Stomach smooth muscle (tissue), 2 donors: ENCODE results near the gene ATP6V0C.
A peak's percentile ranks its signal among the peaks of the same experiment; 100 is the strongest.

Experiments used
- H3K27ac ChIP-seq: one replicate; pipeline ENCODE4 v1.7.0; 2013; ENCODE audit warnings: mild to moderate bottlenecking, low read length, inconsistent platforms
- H3K27me3 ChIP-seq, 2 donors: one replicate each; pipeline ENCODE4 v1.7.0; 2013; ENCODE audit warnings: low read length in 2 of 2; ENCODE audit not compliant: insufficient read depth in 2 of 2, control insufficient read depth in 1 of 2
- H3K36me3 ChIP-seq, 2 donors: one replicate each; pipeline ENCODE4 v1.7.0; 2013; ENCODE audit warnings: low read length in 2 of 2; ENCODE audit not compliant: control insufficient read depth in 2 of 2, insufficient read depth in 2 of 2
- H3K4me1 ChIP-seq: one replicate; pipeline ENCODE4 v1.7.0; 2013; ENCODE audit warnings: low read length; ENCODE audit not compliant: control insufficient read depth, insufficient read depth
- H3K4me3 ChIP-seq, 2 donors: one replicate each; pipeline ENCODE4 v1.7.0; 2013; ENCODE audit warnings: low read length in 2 of 2
- H3K9ac ChIP-seq, 2 donors: one replicate each; pipeline ENCODE4 v1.7.0; 2013; ENCODE audit warnings: low read length in 2 of 2, mild to moderate bottlenecking in 1 of 2
- H3K9me3 ChIP-seq, 2 donors: one replicate each; pipeline ENCODE4 v1.7.0; 2013; ENCODE audit warnings: low read length in 2 of 2; ENCODE audit not compliant: control insufficient read depth in 2 of 2
- donor health status: healthy.
- donor health status: Pancreatic carcinoma.

The ATP6V0C gene

DNA sequence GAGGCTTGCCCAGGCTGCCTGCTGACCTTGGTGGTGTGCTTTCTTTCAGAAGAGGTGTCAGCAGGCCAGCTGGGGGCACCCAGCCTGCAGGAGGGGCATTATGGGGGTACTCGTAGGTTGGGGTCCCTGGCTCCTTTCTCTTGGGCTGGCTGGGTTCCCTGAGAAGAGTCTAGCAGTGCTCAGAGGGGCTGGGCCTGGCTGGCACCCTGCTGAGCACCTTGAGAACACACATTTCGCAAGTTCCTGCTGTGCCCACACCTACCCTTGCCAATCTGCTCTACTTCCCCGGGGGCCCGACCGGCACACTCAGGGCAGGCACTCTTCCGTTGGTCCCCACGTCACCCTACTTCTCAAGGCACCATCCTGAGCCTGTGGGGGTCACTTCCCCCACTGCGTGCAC is 12.4 kb downstream of the ATP6V0C start:
- Histone ChIP-seq H3K4me3 (no peak overlapping the region), H3K4me1 (peaks cover 7% of the 10 kb centered on the region), H3K36me3 (peaks cover 20 to 35% of the 10 kb centered on the region in 2 donors), H3K27ac (no peak overlapping the region), H3K9ac (no peak overlapping the region), H3K9me3 (no peaks in the 10 kb centered on the region), H3K27me3 (no peaks in the 10 kb centered on the region)

DNA sequence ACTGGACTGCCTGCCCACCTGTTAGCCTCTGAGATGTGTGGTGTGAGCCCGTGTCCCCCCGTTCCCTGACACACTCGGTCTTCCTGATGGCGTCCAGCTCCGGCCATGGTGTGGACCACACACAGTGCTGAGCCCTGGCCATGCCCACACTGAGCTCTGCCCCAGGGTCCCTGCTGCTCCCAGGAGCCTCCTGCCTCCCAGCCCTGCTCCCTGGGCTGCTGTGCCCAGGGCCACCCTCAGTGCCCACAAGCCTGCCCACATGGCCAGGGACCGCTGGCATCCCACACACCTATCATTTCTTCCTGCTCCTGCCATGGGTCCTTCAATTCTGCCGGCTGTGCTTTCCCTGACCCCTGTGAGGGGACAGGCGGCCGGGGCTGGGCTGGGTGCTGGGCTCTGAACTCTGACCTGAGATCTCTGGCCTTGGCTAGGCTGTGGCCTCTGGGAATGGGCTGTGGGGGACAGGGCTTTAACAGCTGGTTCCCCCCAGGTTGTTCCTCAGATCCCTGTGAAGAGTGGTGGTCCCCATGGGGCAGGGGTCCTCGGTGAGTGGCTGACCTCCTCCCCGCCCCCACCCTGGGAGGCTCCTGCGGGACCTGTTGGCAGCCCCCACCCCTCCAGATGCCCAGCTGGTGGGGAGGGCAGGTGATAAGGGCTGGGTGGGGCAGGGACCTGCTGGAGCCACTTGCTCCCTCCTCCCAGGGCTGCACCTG is 13.5 kb downstream of the ATP6V0C start:
- no peak overlapping the region for H3K9ac ChIP-seq
- no peak overlapping the region for H3K27ac ChIP-seq
- H3K4me3 ChIP-seq: no peak overlapping the region
- H3K9me3 ChIP-seq: no peaks in the 10 kb centered on the region
- peaks cover 20 to 35% of the 10 kb centered on the region in 2 donors for H3K36me3 ChIP-seq
- H3K27me3 ChIP-seq: no peaks in the 10 kb centered on the region
- peaks cover 8% of the 10 kb centered on the region for H3K4me1 ChIP-seq

DNA sequence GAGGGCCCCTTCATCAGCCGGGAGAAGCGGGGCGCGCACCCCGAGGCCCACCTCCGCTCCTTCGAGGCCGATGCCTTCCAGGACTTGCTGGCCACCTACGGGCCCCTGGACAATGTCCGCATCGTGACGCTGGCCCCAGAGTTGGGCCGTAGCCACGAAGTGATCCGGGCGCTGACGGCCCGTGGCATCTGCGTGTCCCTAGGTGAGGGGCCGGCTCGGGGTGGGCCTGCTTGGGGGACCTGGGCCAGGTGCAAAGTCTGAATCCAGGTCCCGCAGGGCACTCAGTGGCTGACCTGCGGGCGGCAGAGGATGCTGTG is 14.0 kb downstream of the ATP6V0C start:
- no peaks in the 10 kb centered on the region for H3K27me3 ChIP-seq
- no peak overlapping the region for H3K4me3 ChIP-seq
- no peak overlapping the region for H3K9ac ChIP-seq
- peaks cover 12% of the 10 kb centered on the region for H3K4me1 ChIP-seq
- peaks cover 20 to 35% of the 10 kb centered on the region in 2 donors for H3K36me3 ChIP-seq
- H3K9me3 ChIP-seq: no peaks in the 10 kb centered on the region
- no peak overlapping the region for H3K27ac ChIP-seq

DNA sequence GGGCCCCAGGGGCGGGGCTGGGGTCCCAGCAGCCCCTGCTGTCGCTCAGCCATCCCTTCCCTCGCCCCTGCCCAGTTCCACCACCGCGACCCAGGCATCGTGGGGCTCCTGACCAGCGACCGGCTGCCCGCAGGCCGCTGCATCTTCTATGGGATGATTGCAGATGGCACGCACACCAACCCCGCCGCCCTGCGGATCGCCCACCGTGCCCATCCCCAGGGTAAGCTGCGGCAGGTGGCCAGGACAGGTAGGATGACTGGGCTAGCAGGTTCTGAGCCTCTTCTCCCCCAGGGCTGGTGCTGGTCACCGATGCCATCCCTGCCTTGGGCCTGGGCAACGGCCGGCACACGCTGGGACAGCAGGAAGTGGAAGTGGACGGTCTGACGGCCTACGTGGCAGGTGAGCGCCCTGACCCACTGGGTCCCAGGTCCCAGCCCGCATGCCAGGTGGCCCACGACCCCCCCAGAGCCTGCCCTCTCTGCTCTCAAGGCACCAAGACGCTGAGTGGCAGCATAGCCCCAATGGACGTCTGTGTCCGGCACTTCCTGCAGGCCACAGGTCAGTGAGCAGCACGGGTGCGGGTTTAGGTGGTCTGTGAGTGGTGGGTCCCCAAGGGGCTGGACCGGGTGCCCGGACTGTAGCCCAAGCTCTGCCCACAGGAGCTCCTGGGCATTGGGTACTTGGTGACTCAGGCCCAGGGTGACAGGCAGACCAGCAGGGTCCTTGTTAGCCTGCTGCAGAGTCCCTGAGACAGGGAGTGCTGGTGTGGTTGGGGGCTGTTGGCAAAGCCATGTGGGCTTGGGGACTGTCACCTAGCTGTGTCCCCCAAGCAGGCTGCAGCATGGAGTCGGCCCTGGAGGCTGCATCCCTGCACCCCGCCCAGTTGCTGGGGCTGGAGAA is 14.7 kb downstream of the ATP6V0C start:
- Histone ChIP-seq H3K4me1 (peaks cover 14% of the 10 kb centered on the region), H3K36me3 (peaks cover 19 to 32% of the 10 kb centered on the region in 2 donors)

DNA sequence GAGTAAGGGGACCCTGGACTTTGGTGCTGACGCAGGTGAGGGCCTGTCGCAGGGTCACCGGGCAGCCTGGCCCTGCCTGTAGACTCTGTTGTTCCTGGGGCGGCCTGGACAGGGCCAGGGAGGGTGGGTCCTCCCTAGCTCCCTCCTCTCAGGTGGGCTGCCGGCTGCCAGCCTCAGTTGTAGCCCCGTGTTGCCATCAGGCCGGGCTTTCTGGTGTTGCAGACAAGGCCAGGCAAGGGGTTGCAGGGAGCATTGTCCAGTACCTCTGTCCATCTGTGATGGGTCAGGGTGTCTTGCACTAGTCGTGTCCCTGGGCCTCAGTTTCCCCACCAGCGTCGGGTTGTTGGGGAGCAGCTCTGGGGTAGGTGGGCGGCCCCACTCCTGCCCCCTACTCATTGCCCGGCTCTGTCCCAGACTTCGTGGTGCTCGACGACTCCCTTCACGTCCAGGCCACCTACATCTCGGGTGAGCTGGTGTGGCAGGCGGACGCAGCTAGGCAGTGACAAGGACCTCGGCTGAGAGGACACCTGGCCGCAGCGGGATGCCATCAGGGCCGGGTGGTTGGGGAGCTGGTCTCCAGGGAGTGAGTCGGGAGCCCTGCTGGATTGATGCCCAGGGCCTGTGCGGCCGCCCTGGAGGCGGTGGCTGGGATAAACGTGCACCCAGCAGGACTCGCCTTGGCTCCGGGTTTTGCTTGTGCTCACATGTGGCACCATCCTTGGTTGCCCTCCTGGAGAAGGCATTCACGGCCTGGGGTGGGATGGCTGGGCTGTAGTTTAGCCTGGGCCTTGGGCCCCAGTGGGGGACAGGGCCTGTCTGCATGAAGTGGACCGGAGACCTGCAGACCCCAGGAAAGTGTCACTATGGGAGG is 15.5 kb downstream of the ATP6V0C start:
- H3K9me3 ChIP-seq: no peaks in the 10 kb centered on the region
- no peak overlapping the region for H3K27ac ChIP-seq
- no peak overlapping the region for H3K9ac ChIP-seq
- peaks cover 12 to 24% of the 10 kb centered on the region in 2 donors for H3K36me3 ChIP-seq
- peaks cover 14% of the 10 kb centered on the region for H3K4me1 ChIP-seq
- no peak overlapping the region for H3K4me3 ChIP-seq
- H3K27me3 ChIP-seq: no peaks in the 10 kb centered on the region

More for the DNA sequence above, 14.7 kb downstream of the ATP6V0C start:
- H3K9me3 ChIP-seq: no peaks in the 10 kb centered on the region
- H3K27ac ChIP-seq: no peak overlapping the region
- H3K27me3 ChIP-seq: no peaks in the 10 kb centered on the region
- no peak overlapping the region for H3K9ac ChIP-seq
- no peak overlapping the region for H3K4me3 ChIP-seq

DNA sequence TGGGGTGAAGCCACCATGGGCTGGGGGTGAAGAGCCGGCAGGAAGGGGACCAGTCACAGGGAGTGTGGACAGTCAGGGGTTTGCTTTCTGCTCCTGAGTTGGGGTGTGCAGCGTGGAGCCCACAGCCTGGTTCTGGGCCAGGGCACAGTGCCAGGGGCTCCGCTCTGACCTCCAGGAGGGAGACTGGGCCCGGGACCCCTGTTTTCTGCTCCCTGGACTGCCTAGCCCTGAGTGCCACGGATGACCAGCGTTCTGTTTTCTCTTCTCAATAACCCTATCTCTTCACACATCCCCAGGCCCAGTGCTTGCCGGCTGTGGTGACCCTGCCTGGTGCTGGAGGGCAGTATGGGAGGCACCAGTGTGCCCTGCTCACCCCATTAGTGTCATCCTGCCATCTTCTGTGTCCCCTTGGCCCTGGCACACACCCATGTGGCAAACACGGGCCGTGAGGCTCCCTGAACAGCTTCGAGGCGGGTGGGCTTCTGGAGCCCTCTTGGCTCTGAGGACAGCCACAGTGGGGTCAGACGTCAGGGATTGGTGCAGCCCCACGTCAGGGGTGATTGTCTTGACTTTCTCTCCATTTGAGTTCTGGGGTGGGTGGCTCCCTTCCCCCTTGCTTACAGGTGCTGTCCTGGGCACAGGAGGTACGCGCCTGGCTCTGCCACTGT is 16.3 kb downstream of the ATP6V0C start:
- Histone ChIP-seq H3K9me3 (no peaks in the 10 kb centered on the region), H3K4me3 (no peak overlapping the region), H3K27ac (no peak overlapping the region), H3K27me3 (no peaks in the 10 kb centered on the region), H3K4me1 (peaks cover 14% of the 10 kb centered on the region), H3K9ac (no peak overlapping the region), H3K36me3 (peaks cover 11 to 20% of the 10 kb centered on the region in 2 donors)

DNA sequence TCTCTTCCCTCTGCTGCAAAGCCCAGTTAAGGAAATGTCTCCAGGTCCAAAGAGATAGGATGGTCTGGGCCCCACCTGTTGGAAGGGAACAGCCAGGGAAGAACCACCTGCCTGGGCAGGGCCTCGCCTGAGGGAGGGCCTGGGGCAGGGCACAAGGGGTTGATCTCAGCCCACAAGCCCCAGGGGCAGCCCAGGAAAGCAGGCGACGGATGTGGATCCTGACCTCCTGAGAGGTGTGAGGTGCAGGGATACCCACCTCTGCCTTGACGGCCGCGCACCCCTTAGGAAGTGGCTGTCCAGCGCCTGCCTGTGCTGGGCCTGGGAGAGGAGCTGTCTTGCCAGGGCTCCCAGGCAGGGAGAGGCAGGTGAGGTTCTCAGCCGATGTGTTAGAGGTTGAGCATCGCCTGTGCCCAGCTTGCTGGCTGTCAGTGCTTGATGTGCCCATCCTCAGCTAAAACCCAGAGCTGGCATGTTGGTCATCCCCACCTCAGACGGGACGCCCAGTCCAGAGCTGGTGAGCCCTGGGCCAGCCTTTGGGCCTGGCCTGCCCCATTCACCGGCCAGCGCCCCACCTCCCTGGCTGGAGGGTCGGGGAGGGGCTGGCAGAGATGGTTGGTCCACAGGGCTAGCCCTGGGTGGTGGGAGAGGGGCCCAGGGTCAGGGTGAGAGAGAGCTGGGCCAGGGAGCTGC is 17.0 kb downstream of the ATP6V0C start:
- Histone ChIP-seq H3K36me3 (peaks cover 11 to 20% of the 10 kb centered on the region in 2 donors), H3K27ac (peak overlapping the region; percentile 97), H3K9me3 (no peaks in the 10 kb centered on the region), H3K4me3 (peak overlapping the region in 1 of 2 donors; percentile 47), H3K9ac (peak overlapping the region; percentile 72 to 74), H3K4me1 (peaks cover 17% of the 10 kb centered on the region), H3K27me3 (no peaks in the 10 kb centered on the region)

DNA sequence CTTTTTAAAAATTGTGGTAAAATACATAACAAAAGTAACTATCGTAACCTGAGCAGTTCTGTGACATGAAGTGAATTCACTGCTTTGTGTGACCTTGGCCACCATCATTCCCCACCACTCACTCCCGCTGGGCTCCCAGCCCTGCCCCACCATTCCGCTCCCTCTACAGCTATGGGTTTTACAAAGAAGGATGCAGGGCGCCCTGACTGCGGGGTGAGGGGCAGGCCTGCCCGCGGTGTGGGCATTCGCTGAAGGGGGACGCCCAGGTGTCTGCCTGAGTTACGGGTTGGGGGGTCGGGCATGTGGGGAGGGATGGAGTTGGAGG is 17.6 kb downstream of the ATP6V0C start, which contains the start of gene CEMP1:
Gene CEMP1, minus strand, starts transcription at position 38 of the 325 bp plus-strand sequence. CDS start 335 bp downstream, outside the sequence.
- H3K27ac ChIP-seq: peak within 1 kb of the TSS; percentile 97
- peak within 1 kb of the TSS; percentile 68 to 82 for H3K4me3 ChIP-seq
- peaks cover 11 to 14% of the 10 kb centered on the region in 2 donors for H3K36me3 ChIP-seq
- H3K4me1 ChIP-seq: peaks cover 22% of the 10 kb centered on the region
- no peaks in the 10 kb centered on the region for H3K27me3 ChIP-seq
- peak within 1 kb of the TSS; percentile 74 to 84 for H3K9ac ChIP-seq
- no peaks in the 10 kb centered on the region for H3K9me3 ChIP-seq

DNA sequence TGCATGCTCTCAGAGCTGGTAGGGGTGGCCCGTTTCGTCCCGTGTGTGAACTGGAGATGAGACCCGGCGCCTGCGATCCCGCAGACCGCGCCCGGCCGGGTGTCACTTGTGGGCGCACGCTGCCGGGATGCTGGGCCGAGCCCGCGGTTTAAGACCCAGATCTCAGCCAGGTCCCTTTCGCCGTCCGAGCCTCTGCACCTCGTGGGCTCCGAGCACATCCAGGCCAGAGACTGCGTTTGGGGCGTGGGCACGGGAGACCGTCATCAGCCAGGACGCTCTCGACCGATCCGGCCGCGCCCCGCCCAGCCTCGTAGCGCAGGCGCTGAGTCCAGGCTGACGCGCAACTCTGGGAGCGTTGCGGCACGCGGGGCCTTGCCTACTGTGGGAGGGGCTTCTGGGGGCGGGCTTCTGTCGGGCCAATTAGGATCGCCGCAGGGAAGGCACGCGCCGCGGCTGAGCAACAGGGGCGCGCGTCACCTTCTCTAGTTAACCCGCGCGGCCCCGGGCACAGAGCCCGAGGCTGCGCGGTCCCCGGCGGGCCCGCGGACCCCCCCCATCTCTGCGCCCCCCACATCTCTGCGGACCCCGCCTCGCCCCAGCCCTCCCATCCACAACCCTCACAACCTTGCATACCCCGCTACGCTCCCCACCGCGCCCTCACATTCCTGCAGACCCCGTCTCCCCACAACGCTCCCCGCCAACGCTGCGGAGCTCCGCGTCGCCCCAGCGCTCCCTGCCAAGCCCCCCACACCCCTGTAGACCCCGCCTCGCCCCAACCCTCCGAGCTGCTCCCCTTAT is 18.1 kb downstream of the ATP6V0C start:
- Histone ChIP-seq H3K27ac (peak overlapping the region; percentile 97), H3K4me3 (peak overlapping the region; percentile 68 to 82), H3K36me3 (peaks cover 11 to 12% of the 10 kb centered on the region in 2 donors), H3K9ac (peak overlapping the region; percentile 74 to 84), H3K27me3 (no peaks in the 10 kb centered on the region), H3K4me1 (peaks cover 23% of the 10 kb centered on the region), H3K9me3 (no peaks in the 10 kb centered on the region)
